Peyer's patch (tissue), 4 donors: ENCODE measurements around the gene UBE2E2. TPM values are rescaled to one million over a fixed set of nuclear protein-coding genes. Genes with fewer than 3 reads are reported as not detected.

Experiments
- DNase-seq, 3 donors: peaks; one replicate each; pipeline ENCODE4 v3.0.0-alpha.2; 2017 to 2019
- H3K27ac ChIP-seq, 4 donors: fragments of 200-600 bp; sonication (generic); one replicate each; pipeline ENCODE4 v1.5.1; 2016 to 2019
- H3K27me3 ChIP-seq, 2 donors: fragments of 200-600 bp; sonication (generic); one replicate each; pipeline ENCODE4 v1.5.1; 2019
- H3K36me3 ChIP-seq, 3 donors: fragments of 200-600 bp; sonication (generic); one replicate each; pipeline ENCODE4 v1.5.1; 2016 to 2019
- H3K4me1 ChIP-seq, 4 donors: fragments of 200-600 bp; sonication (generic); one replicate each; pipeline ENCODE4 v1.5.1; 2016 to 2019
- H3K4me3 ChIP-seq, 4 donors: fragments of 200-600 bp; sonication (generic); 1 replicate in 3 of 4; 2 replicates in 1 of 4; pipeline ENCODE4 v1.5.1; 2016 to 2019; ENCODE audit warnings: mild to moderate bottlenecking in 1 of 4
- H3K9me3 ChIP-seq, 4 donors: fragments of 200-600 bp; sonication (generic); one replicate each; pipeline ENCODE4 v1.5.1; 2016 to 2019; ENCODE audit warnings: mild to moderate bottlenecking in 1 of 4
- POLR2A ChIP-seq, 2 donors: fragments of 450-650 bp; IDR thresholded peaks; one replicate each; pipeline ENCODE4 v1.5.1; 2017; ENCODE audit warnings: antibody characterized with exemption in 2 of 2, mild to moderate bottlenecking in 2 of 2, moderate library complexity in 2 of 2
- total RNA-seq, 4 donors: library from RNA; depleted of rRNA; stranded (reverse); fragments of >200 nt; gene quantifications; one replicate each; pipeline ENCODE4 v1.1.0, GENCODE V29; 2016
- TF ChIP-seq, protein P1 (sequence below), 6 experiments: fragments of 450-650 bp in 4 of 6; fragments of 200-600 bp in 2 of 6; sonication (generic) in 1 of 6; IDR thresholded peaks; one replicate each; pipeline ENCODE4 v1.5.1; 2017 to 2019; ENCODE audit warnings: antibody characterized with exemption in 6 of 6, mild to moderate bottlenecking in 3 of 6, moderate library complexity in 1 of 6

UBE2E2 gene
- total RNA-seq, 4 donors from 2014 or later = 0.70 to 37.1 (median 20.8) TPM

DNA sequence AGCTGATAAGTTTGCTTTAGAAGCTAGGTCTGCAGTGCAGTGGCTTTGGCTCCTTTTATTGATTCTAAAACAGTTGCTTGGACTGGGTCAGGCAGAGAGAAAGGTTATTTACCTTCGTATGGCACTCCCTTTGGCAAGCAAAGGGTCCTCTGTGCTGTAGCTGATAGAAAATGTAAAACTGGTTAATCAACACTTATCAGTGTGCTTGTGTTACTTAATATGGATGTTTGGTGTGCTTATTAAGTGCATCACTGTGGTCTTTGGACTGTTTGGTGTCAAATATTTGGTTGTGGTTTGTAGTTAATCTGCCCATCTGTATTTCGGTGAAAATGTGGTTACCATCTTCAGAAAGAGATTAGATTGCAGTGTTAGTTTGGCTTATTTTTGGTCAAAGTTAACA, 16.0 kb downstream of the UBE2E2 start:
- Histone ChIP-seq H3K36me3 (no peaks in the 10 kb centered on the region), H3K4me3 (no peak overlapping the region), H3K9me3 (no peaks in the 10 kb centered on the region), H3K4me1 (peaks cover 0 to 4% (median 0%) of the 10 kb centered on the region in 4 donors), H3K27ac (no peak overlapping the region), H3K27me3 (no peaks in the 10 kb centered on the region)
- no peak for DNase-seq
- no peak for TF ChIP-seq POLR2A (IDR thresholded peaks at IDR 0.05)
- TF ChIP-seq, protein P1, sequence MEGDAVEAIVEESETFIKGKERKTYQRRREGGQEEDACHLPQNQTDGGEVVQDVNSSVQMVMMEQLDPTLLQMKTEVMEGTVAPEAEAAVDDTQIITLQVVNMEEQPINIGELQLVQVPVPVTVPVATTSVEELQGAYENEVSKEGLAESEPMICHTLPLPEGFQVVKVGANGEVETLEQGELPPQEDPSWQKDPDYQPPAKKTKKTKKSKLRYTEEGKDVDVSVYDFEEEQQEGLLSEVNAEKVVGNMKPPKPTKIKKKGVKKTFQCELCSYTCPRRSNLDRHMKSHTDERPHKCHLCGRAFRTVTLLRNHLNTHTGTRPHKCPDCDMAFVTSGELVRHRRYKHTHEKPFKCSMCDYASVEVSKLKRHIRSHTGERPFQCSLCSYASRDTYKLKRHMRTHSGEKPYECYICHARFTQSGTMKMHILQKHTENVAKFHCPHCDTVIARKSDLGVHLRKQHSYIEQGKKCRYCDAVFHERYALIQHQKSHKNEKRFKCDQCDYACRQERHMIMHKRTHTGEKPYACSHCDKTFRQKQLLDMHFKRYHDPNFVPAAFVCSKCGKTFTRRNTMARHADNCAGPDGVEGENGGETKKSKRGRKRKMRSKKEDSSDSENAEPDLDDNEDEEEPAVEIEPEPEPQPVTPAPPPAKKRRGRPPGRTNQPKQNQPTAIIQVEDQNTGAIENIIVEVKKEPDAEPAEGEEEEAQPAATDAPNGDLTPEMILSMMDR (IDR thresholded peaks at IDR 0.05) = no peak

DNA sequence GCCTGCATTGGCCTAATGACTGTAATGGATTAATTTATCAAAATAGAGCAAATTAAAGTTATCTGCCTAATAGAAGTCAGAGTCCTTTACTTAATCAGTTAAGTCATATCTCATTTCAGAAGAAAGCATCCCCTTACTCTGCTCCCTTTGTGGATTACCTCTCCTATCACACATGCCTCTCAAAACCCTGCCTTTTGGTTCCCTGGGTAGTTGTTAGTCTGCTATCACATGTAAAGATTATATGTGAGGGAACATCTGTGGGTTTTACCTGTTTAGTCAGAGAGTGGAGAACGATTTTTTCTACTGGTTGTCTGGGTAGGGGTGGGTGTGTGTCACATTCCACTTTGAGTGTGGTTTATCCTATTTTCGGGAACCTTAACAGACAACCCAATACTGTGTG, 16.4 kb downstream of the UBE2E2 start:
- H3K27me3 ChIP-seq = no peaks in the 10 kb centered on the region
- H3K4me1 ChIP-seq = peaks cover 0 to 4% (median 0%) of the 10 kb centered on the region in 4 donors
- H3K27ac ChIP-seq = no peak overlapping the region
- DNase-seq = no peak
- H3K4me3 ChIP-seq = no peak overlapping the region
- no peaks in the 10 kb centered on the region for H3K9me3 ChIP-seq
- H3K36me3 ChIP-seq = no peaks in the 10 kb centered on the region
- no peak for TF ChIP-seq POLR2A (IDR thresholded peaks at IDR 0.05)
- TF ChIP-seq, protein P1 (IDR thresholded peaks at IDR 0.05) = no peak

DNA sequence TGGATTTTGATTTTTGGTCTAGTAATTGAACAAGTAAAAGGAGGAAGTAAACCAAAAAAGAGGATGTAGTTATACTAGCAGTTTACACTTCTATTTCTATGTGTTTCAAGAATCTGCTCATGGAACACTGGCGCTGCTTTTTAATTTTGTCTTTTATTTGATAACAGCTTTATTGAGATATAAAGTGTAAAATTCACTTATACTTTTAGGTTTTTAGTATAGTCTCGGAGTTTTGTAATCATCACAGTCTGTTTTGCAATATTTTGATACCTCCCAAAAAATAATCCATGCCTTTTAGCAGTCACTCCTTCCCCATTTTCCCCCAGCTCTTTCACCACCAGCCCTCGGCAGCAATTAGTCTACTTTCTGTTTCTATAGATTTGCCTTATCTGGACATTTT, 18.0 kb downstream of the UBE2E2 start:
- no peaks in the 10 kb centered on the region for H3K9me3 ChIP-seq
- H3K27ac ChIP-seq = no peak overlapping the region
- H3K4me1 ChIP-seq = peaks cover 0 to 4% (median 0%) of the 10 kb centered on the region in 4 donors
- DNase-seq = no peak
- H3K27me3 ChIP-seq = no peaks in the 10 kb centered on the region
- no peak overlapping the region for H3K4me3 ChIP-seq
- no peaks in the 10 kb centered on the region for H3K36me3 ChIP-seq
- no peak for TF ChIP-seq POLR2A (IDR thresholded peaks at IDR 0.05)
- TF ChIP-seq, protein P1 (IDR thresholded peaks at IDR 0.05) = no peak

- no peaks in the 10 kb centered on the region for H3K27me3 ChIP-seq
- TF ChIP-seq, protein P1 (IDR thresholded peaks at IDR 0.05) = no peak
- no peak for TF ChIP-seq POLR2A (IDR thresholded peaks at IDR 0.05)
- no peaks in the 10 kb centered on the region for H3K36me3 ChIP-seq
- no peak for DNase-seq
- no peak overlapping the region for H3K4me3 ChIP-seq
- no peaks in the 10 kb centered on the region for H3K9me3 ChIP-seq
- H3K4me1 ChIP-seq = no peaks in the 10 kb centered on the region
- H3K27ac ChIP-seq = no peak overlapping the region
These were observed 28.9 kb downstream of the UBE2E2 start for GRCh38 chr3:23232016-23232415.

DNA sequence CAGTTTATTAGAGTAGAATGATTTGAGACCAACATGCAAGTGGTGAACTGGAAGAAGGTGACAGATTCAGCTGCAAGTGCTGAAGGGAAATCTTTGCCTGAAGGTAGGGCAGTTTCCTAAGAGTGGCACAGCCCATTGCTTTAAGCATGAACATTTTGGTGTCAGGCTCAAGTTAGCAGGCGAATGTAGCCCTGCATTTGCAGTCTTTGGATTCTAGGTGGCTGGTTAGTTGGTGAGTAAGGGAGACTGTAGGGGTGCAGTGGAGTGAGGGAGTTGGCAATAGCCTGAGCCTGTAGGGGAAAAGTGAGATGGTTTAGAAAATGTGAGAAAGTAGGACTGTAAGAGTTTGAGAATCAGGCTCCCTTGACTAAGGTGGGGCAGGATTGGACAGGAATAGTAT, 29.7 kb downstream of the UBE2E2 start:
- no peaks in the 10 kb centered on the region for H3K27me3 ChIP-seq
- no peak overlapping the region for H3K27ac ChIP-seq
- H3K4me1 ChIP-seq = no peaks in the 10 kb centered on the region
- TF ChIP-seq, protein P1 (IDR thresholded peaks at IDR 0.05) = no peak
- DNase-seq = no peak
- H3K36me3 ChIP-seq = no peaks in the 10 kb centered on the region
- H3K4me3 ChIP-seq = no peak overlapping the region
- no peaks in the 10 kb centered on the region for H3K9me3 ChIP-seq

DNA sequence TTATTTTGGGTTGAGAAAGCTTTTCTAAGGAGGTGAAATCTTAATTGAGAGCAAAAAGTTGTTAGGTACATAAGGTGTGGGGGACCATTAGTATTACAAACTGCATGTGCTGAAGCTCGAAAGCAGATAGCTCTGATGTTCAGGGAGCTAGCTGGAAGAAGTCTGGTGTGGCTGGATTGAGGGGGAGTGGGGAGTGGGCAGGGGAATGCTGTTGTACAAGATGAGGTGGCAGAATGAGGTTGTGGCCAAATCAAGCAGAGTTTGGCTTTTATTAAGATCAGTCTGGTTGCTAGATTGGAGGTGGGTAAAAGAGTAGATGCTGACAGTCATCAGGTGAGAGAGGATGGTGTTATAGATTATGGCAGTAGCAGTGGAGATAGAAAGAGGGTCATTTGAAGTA, 32.1 kb downstream of the UBE2E2 start:
- TF ChIP-seq, protein P1 (IDR thresholded peaks at IDR 0.05) = no peak
- no peak for TF ChIP-seq POLR2A (IDR thresholded peaks at IDR 0.05)
- Histone ChIP-seq H3K36me3 (no peaks in the 10 kb centered on the region), H3K27me3 (no peaks in the 10 kb centered on the region), H3K9me3 (no peaks in the 10 kb centered on the region), H3K4me1 (no peaks in the 10 kb centered on the region), H3K4me3 (no peak overlapping the region), H3K27ac (no peak overlapping the region)
- DNase-seq = no peak
